Naive thymus-derived CD4-positive, alpha-beta T cell (primary cell): ENCODE data around the gene PTP4A1. TPM values are rescaled to one million over a fixed set of nuclear protein-coding genes. Genes with fewer than 3 reads are reported as not detected.

ENCODE experiments used
- ATAC-seq: fragments of 150-1000 bp; cut with Tn5 transposase; 2 replicates; pipeline ENCODE4 v1.10.0; 2021; ENCODE audit warnings: mild to moderate bottlenecking, moderate library complexity
- CTCF ChIA-PET: fragments of 350-600 bp; sonication (Branson Sonifier 250); formaldehyde crosslinking; loops from one replicate; lab custom pipeline; 2021; ENCODE audit warnings: antibody characterized with exemption; lab: Charles Lee
- POLR2A ChIA-PET: fragments of 350-600 bp; sonication (Branson Sonifier 250); formaldehyde crosslinking; loops from one replicate; lab custom pipeline; 2021; ENCODE audit warnings: antibody characterized with exemption, inconsistent platforms; lab: Charles Lee
- DNase-seq, 9 donors: peaks; one replicate each; pipeline versions ENCODE4 v3.0.0 to v3.0.0-alpha.2; 2020 to 2022; ENCODE audit warnings: mixed read lengths in 1 of 9
- H3K27ac ChIP-seq: one replicate; pipeline ENCODE4 v1.7.0; 2013; ENCODE audit warnings: mild to moderate bottlenecking, low read depth, low read length, moderate library complexity
- H3K27me3 ChIP-seq, 2 donors: one replicate each; pipeline ENCODE4 v1.7.0; 2013; ENCODE audit warnings: low read length in 2 of 2, mild to moderate bottlenecking in 2 of 2, moderate library complexity in 2 of 2; ENCODE audit not compliant: control insufficient read depth in 2 of 2, insufficient read depth in 2 of 2
- H3K36me3 ChIP-seq, 3 experiments: 1 replicate in 2 of 3; 2 replicates in 1 of 3; pipeline ENCODE4 v1.7.0; 2013; ENCODE audit warnings: low read length in 3 of 3, mild to moderate bottlenecking in 3 of 3, moderate library complexity in 1 of 3; ENCODE audit not compliant: insufficient read depth in 3 of 3, control insufficient read depth in 2 of 3
- H3K4me1 ChIP-seq, 2 donors: one replicate each; pipeline ENCODE4 v1.7.0; 2013; ENCODE audit warnings: low read length in 2 of 2, mild to moderate bottlenecking in 2 of 2, moderate library complexity in 1 of 2; ENCODE audit not compliant: control insufficient read depth in 2 of 2, insufficient read depth in 2 of 2
- H3K4me3 ChIP-seq: 2 replicates; pipeline ENCODE4 v1.7.0; 2013; ENCODE audit warnings: mild to moderate bottlenecking, low read length
- H3K9me3 ChIP-seq, 3 experiments: 1 replicate in 2 of 3; 2 replicates in 1 of 3; pipeline ENCODE4 v1.7.0; 2013; ENCODE audit warnings: low read length in 3 of 3; ENCODE audit not compliant: control insufficient read depth in 2 of 3
- H3K27ac Mint-ChIP-seq, 9 donors: one replicate each; pipeline ENCODE4 v1.8.0; 2020 to 2022; ENCODE audit warnings: mixed read lengths in 9 of 9, mild to moderate bottlenecking in 8 of 9, moderate library complexity in 5 of 9, inconsistent platforms in 2 of 9
- H3K27me3 Mint-ChIP-seq, 5 donors: one replicate each; pipeline ENCODE4 v1.8.0; 2021 to 2022; ENCODE audit warnings: mixed read lengths in 5 of 5, mild to moderate bottlenecking in 1 of 5
- H3K36me3 Mint-ChIP-seq, 5 donors: one replicate each; pipeline ENCODE4 v1.8.0; 2020 to 2022; ENCODE audit warnings: mixed read lengths in 5 of 5, mild to moderate bottlenecking in 3 of 5, inconsistent platforms in 1 of 5
- H3K4me1 Mint-ChIP-seq, 7 donors: one replicate each; pipeline ENCODE4 v1.8.0; 2020 to 2022; ENCODE audit warnings: mixed read lengths in 7 of 7, mild to moderate bottlenecking in 3 of 7, inconsistent platforms in 1 of 7
- H3K4me3 Mint-ChIP-seq, 10 donors: one replicate each; pipeline ENCODE4 v1.8.0; 2020 to 2022; ENCODE audit warnings: mild to moderate bottlenecking in 10 of 10, mixed read lengths in 10 of 10, moderate library complexity in 6 of 10, inconsistent platforms in 2 of 10
- H3K9me3 Mint-ChIP-seq, 11 donors: one replicate each; pipeline ENCODE4 v1.8.0; 2020 to 2022; ENCODE audit warnings: mixed read lengths in 11 of 11, mild to moderate bottlenecking in 4 of 11, inconsistent platforms in 1 of 11, moderate library complexity in 1 of 11
- intact Hi-C, 2 donors: fragments of 100-400 bp; cut with micrococcal nuclease; formaldehyde crosslinking; loops; one replicate each; pipeline ENCODE4 v1.15.1; 2023
- polyA plus RNA-seq, 2 donors: library from polyadenylated mRNA; unstranded; fragments of 300-500 nt; fragmentation: Illumina TruSeq; gene quantifications; one replicate each; pipeline ENCODE4 v1.2.3, GENCODE V29; 2021
- total RNA-seq, 6 experiments: library from RNA in 5 of 6; stranded (reverse) in 5 of 6; gene quantifications; 1 replicate in 5 of 6; 2 replicates in 1 of 6; pipeline ENCODE4 v1.2.3 and lab custom pipeline; 2021 to 2026

PTP4A1 gene
- total and polyA plus RNA-seq, 7 experiments from 2014 or later = 26.4 to 165 (median 47.5) TPM

DNA sequence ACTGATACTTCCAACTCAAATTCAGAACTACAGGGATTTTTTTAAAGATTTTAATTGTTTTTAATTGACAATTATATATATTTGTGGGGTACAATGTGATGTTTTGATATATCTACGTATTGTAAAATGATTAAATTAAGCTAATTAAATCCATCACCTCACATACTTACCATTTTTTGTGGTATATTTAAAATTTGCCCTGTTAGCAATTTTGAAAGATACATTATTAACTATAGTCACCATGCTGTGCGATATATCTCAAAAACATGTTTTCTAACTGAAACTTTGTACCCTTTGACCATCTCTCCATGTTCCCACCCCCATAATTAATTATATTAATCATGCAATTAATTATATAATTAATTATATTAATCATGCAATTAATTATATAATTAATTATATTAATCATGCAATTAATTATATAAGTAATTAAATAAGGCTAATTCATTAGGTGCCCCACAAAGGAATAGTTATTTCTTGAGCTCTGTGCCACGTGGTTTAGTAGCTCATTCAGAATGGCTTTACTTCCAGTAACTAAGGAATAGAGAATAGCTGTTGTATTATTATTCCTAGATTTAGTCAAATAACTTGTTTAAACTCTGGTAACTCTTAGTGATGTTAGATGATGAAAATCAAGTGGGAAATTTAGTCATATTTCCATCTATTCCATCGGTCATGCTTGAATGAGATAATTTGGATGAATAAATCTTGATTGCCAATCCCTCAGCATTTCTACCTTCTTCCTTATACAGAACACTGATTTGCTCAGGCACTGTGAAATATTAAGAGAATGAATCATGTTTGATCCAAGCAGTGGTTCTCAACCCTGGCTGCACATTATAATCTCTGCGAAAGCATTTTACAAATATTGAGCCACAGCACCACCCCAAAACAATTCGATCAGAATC is 25.1 kb downstream of the PTP4A1 start:
- Mint-ChIP-seq H3K36me3 (no peaks in the 10 kb centered on the region), H3K27me3 (peaks cover 0 to 25% (median 5%) of the 10 kb centered on the region in 5 donors), H3K27ac (no peak overlapping the region), H3K4me1 (peaks cover 7 to 20% (median 18%) of the 10 kb centered on the region in 7 donors), H3K4me3 (peak overlapping the region; percentile 73 to 93 (median 88)), H3K9me3 (no peaks in the 10 kb centered on the region)
- Histone ChIP-seq H3K4me1 (peaks cover 0 to 4% of the 10 kb centered on the region in 2 donors), H3K9me3 (no peaks in the 10 kb centered on the region), H3K4me3 (peak overlapping the region; percentile 53), H3K36me3 (no peaks in the 10 kb centered on the region), H3K27ac (no peak overlapping the region), H3K27me3 (no peaks in the 10 kb centered on the region)
- intact Hi-C loops = loop anchor here (1.0 to 5.0 kb wide), 11 partner anchors 24 to 245 kb away; partner anchors contain the start of genes PHF3 (in 2 of the 2), LOC128125822 (in 1 of the 2) and PTP4A1 (in 1 of the 2)
- ChIA-PET CTCF (interaction anchor here (1.1 to 3.1 kb wide), 11 partner anchors 10 to 180 kb away, joined by 3 to 61 read pairs (median 5); no protein-coding TSS in a partner anchor), POLR2A (interaction anchor here (1.3 to 2.5 kb wide), 3 partner anchors 13 to 165 kb away, joined by 3 to 23 read pairs (median 5); partner anchors contain the start of gene PHF3)
- DNase-seq (no peak), ATAC-seq (no peak)

DNA sequence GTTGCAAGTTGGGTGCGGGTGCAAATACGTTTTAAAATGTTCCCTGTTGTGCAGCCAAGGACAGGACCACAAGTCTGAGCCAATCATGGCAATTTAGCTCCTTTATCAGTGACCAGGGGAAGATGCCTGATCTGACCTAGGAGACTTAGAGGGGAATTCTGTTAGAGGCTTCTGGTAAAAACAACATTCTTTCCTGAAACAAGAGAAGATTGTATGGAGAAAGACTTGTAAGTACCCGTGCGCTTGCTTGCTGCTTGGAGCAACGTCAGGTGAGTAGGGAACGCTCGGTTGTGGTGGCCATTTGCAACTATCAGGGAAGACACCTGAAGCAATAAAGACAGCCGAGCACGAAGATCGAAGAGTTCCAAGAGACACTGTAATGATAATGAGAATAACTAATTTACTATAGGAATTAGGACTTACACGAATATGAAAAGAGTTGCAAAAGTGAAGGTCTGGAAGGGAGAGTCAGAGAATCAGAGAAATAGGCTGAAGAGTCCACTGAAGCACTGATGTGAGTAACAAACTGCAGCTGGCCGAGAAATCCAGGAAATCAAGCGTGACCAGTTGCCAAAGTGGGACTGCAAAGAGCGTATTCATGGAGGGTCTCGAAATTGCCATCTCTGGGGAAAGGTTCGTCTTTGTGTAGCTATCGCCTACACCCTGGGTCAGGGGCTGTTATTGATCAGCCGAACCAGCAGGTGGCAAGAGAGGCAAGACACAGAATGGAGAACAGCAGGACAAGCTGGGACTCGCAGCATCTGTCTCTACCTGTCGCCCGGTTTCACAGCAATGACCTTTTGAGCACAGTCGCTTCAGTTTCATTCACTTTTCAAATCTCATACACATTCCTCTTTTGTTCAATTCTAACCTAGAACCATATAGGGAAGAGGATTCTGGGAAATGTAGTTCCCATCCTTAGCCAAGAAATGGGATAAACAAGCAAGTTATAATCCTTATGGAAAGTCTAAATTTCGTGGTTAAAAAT is 26.1 kb downstream of the PTP4A1 start:
- intact Hi-C loops = loop anchor here (1.0 to 5.0 kb wide), 11 partner anchors 25 to 246 kb away; partner anchors contain the start of genes PHF3 (in 2 of the 2), LOC128125822 (in 1 of the 2) and PTP4A1 (in 1 of the 2)
- DNase-seq (peak; percentile 39 to 80 (median 74)), ATAC-seq (peak; percentile 99)
- no peaks in the 10 kb centered on the region for H3K27me3 ChIP-seq
- Mint-ChIP-seq H3K4me1 (peaks cover 7 to 20% (median 18%) of the 10 kb centered on the region in 7 donors), H3K27me3 (peaks cover 0 to 22% (median 5%) of the 10 kb centered on the region in 5 donors), H3K9me3 (no peaks in the 10 kb centered on the region), H3K36me3 (no peaks in the 10 kb centered on the region), H3K4me3 (peak overlapping the region; percentile 73 to 93 (median 88)), H3K27ac (peak overlapping the region in 5 of 9 donors; percentile 3 to 73 (median 52))
- H3K9me3 ChIP-seq = no peaks in the 10 kb centered on the region
- no peak overlapping the region for H3K27ac ChIP-seq
- ChIA-PET POLR2A (interaction anchor here (0.6 to 2.5 kb wide), 8 partner anchors 14 to 166 kb away, joined by 3 to 23 read pairs (median 4); partner anchors contain the start of gene PHF3), CTCF (interaction anchor here (0.5 to 3.1 kb wide), 26 partner anchors 10 to 179 kb away, joined by 3 to 61 read pairs (median 5); no protein-coding TSS in a partner anchor)
- H3K4me1 ChIP-seq = peaks cover 0 to 4% of the 10 kb centered on the region in 2 donors
- no peaks in the 10 kb centered on the region for H3K36me3 ChIP-seq
- H3K4me3 ChIP-seq = peak overlapping the region; percentile 53

DNA sequence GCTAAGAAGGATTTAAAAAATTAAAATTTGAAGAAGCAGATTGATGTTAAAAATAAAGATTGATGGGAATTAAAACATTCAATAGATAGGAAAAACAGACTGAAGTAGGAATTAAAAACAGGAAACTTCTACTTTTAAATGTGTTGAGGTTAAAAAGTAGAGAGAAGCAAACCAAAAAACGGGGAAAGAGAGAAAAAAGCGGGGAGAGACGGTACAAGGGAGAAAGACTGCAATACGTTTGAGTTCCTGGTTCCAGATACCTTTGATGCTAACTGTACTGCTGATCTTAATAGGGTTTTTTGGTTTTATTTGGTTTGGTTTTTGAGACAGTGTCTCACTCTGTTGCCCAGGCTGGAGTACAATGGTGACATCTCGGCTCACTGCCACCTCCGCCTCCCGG is 27.0 kb downstream of the PTP4A1 start:
- no peak overlapping the region for H3K4me3 ChIP-seq
- no peaks in the 10 kb centered on the region for H3K27me3 ChIP-seq
- no peaks in the 10 kb centered on the region for H3K9me3 ChIP-seq
- ChIA-PET CTCF (interaction anchor here (0.5 to 3.1 kb wide), 20 partner anchors 9 to 173 kb away, joined by 3 to 61 read pairs (median 5); no protein-coding TSS in a partner anchor), POLR2A (interaction anchor here (0.6 to 2.5 kb wide), 6 partner anchors 25 to 165 kb away, joined by 3 to 23 read pairs (median 4); partner anchors contain the start of gene PHF3)
- Mint-ChIP-seq H3K9me3 (no peaks in the 10 kb centered on the region), H3K27ac (peak overlapping the region in 2 of 9 donors; percentile 26 to 52), H3K27me3 (peaks cover 0 to 16% (median 5%) of the 10 kb centered on the region in 5 donors), H3K4me1 (peaks cover 7 to 20% (median 18%) of the 10 kb centered on the region in 7 donors), H3K4me3 (peak overlapping the region in 8 of 10 donors; percentile 73 to 93 (median 88)), H3K36me3 (no peaks in the 10 kb centered on the region)
- peaks cover 0 to 4% of the 10 kb centered on the region in 2 donors for H3K4me1 ChIP-seq
- DNase-seq (no peak), ATAC-seq (no peak)
- intact Hi-C loops = loop anchor here (2.0 to 5.0 kb wide), 3 partner anchors 78 to 108 kb away; no protein-coding TSS in a partner anchor
- H3K36me3 ChIP-seq = no peaks in the 10 kb centered on the region
- no peak overlapping the region for H3K27ac ChIP-seq

DNA sequence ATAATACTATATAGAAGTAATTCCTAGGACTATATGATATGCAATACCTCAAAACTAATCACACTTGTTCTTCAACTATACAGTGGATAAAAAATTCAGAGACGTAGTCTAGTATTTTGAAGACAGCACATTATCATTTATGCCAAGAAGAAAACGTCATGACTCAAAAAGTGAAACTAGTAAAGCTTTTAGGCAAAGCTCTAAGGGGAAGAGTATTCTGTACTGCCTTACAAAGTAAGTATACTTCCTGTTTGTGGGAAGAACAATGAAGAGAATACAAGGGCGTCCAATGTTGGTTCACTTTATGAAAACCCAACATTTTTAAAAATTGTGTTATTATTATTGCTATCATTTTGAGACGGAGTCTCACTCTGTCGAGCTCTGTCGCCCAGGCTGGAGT is 27.9 kb downstream of the PTP4A1 start:
- Mint-ChIP-seq H3K27ac (peak overlapping the region in 1 of 9 donors; percentile 4), H3K4me3 (no peak overlapping the region), H3K27me3 (peaks cover 0 to 9% (median 4%) of the 10 kb centered on the region in 5 donors), H3K4me1 (peaks cover 7 to 20% (median 18%) of the 10 kb centered on the region in 7 donors), H3K9me3 (no peaks in the 10 kb centered on the region), H3K36me3 (no peaks in the 10 kb centered on the region)
- no peak overlapping the region for H3K27ac ChIP-seq
- ATAC-seq (no peak), DNase-seq (no peak)
- no peaks in the 10 kb centered on the region for H3K36me3 ChIP-seq
- H3K27me3 ChIP-seq = no peaks in the 10 kb centered on the region
- H3K4me1 ChIP-seq = peaks cover 0 to 4% of the 10 kb centered on the region in 2 donors
- intact Hi-C loops = no loop called here
- POLR2A ChIA-PET = interaction anchor here (1.4 kb wide), 1 partner anchor 35 kb away, joined by 7 read pairs; the partner anchor contains the start of gene PHF3
- H3K4me3 ChIP-seq = no peak overlapping the region
- CTCF ChIA-PET = interaction anchor here (0.6 to 1.4 kb wide), 4 partner anchors 8 to 164 kb away, joined by 3 to 5 read pairs (median 3); no protein-coding TSS in a partner anchor
- H3K9me3 ChIP-seq = no peaks in the 10 kb centered on the region

DNA sequence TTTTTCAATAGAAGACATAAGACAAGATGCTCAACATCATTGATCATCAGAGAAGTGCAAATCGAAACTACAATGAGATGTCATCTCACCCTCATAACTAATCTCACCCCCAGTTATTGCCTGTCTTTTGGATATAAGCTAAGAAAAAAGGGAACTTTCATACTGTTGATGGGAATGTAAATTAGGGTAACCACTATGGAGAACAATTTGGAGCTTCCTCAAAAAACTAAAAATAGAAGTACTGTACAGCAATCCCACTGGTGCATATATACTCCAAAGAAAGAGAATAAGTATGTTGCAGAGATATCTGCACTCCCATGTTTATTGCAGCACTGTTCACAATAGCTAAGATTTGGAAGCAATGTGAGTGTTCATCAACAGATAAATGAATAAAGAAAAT is 37.0 kb downstream of the PTP4A1 start:
- intact Hi-C loops = no loop called here
- Mint-ChIP-seq H3K9me3 (no peaks in the 10 kb centered on the region), H3K27ac (no peak overlapping the region), H3K4me3 (no peak overlapping the region), H3K36me3 (no peaks in the 10 kb centered on the region), H3K4me1 (peaks cover 0 to 6% (median 0%) of the 10 kb centered on the region in 7 donors), H3K27me3 (peaks cover 0 to 15% (median 4%) of the 10 kb centered on the region in 5 donors)
- CTCF ChIA-PET = interaction anchor here (1.1 kb wide), 1 partner anchor 10 kb away, joined by 5 read pairs; no protein-coding TSS in a partner anchor
- no peak overlapping the region for H3K27ac ChIP-seq
- no peaks in the 10 kb centered on the region for H3K9me3 ChIP-seq
- H3K27me3 ChIP-seq = no peaks in the 10 kb centered on the region
- DNase-seq (no peak), ATAC-seq (no peak)
- POLR2A ChIA-PET = interaction anchor here (1.0 to 1.3 kb wide), 2 partner anchors 26 to 36 kb away, joined by 3 to 4 read pairs; partner anchors contain the start of gene PHF3
- no peaks in the 10 kb centered on the region for H3K36me3 ChIP-seq
- H3K4me1 ChIP-seq = no peaks in the 10 kb centered on the region
- no peak overlapping the region for H3K4me3 ChIP-seq
